H9 (cell line): ENCODE measurements around the gene CCDC102B. TPM values are rescaled to one million over a fixed set of nuclear protein-coding genes. Genes with fewer than 3 reads are reported as not detected.

Experiments
- DNase-seq: peaks from one replicate; pipeline ENCODE4 v3.0.0-alpha.2; 2017
- H2AFZ ChIP-seq: one replicate; pipeline ENCODE4 v1.6.1; 2013; ENCODE audit warnings: mild to moderate bottlenecking, low read length, control low read depth, moderate library complexity
- H2AK5ac ChIP-seq: 2 replicates; pipeline ENCODE4 v1.6.1; 2013; ENCODE audit warnings: low read length, control low read depth, mixed read lengths; ENCODE audit not compliant: insufficient read length
- H2BK120ac ChIP-seq: one replicate; pipeline ENCODE4 v1.6.1; 2013; ENCODE audit warnings: low read depth, mild to moderate bottlenecking, low read length, control low read depth, inconsistent platforms; ENCODE audit not compliant: poor library complexity, severe bottlenecking
- H2BK12ac ChIP-seq: 2 replicates; pipeline ENCODE4 v1.6.1; 2013; ENCODE audit warnings: low read length, control low read depth, mixed read lengths, low read depth; ENCODE audit not compliant: insufficient read length
- H2BK15ac ChIP-seq: 2 replicates; pipeline ENCODE4 v1.6.1; 2013; ENCODE audit warnings: low read depth, low read length, control low read depth
- H2BK20ac ChIP-seq: one replicate; pipeline ENCODE4 v1.6.1; 2013; ENCODE audit warnings: low read depth, mild to moderate bottlenecking, low read length, control low read depth, inconsistent platforms; ENCODE audit not compliant: poor library complexity, severe bottlenecking
- H2BK5ac ChIP-seq: 2 replicates; pipeline ENCODE4 v1.6.1; 2013; ENCODE audit warnings: low read length, control low read depth, mixed read lengths; ENCODE audit not compliant: insufficient read length
- H3K14ac ChIP-seq: 2 replicates; pipeline ENCODE4 v1.6.1; 2013; ENCODE audit warnings: low read length, control low read depth; ENCODE audit not compliant: insufficient read depth
- H3K18ac ChIP-seq: 2 replicates; pipeline ENCODE4 v1.6.1; 2013; ENCODE audit warnings: low read depth, mild to moderate bottlenecking, mixed read lengths, low read length, control low read depth; ENCODE audit not compliant: insufficient read length
- H3K23ac ChIP-seq: 2 replicates; pipeline ENCODE4 v1.6.1; 2013; ENCODE audit warnings: low read length, control low read depth, mixed read lengths, low read depth; ENCODE audit not compliant: insufficient read length
- H3K23me2 ChIP-seq: 2 replicates; pipeline ENCODE4 v1.6.1; 2013; ENCODE audit warnings: low read depth, mild to moderate bottlenecking, mixed read lengths, low read length, control low read depth; ENCODE audit not compliant: insufficient read length, poor library complexity, severe bottlenecking
- H3K27ac ChIP-seq: 2 replicates; pipeline ENCODE4 v1.5.1; 2013; ENCODE audit warnings: low read length, control low read depth, mixed read lengths, low read depth; ENCODE audit not compliant: insufficient read length
- H3K27me3 ChIP-seq: 2 replicates; pipeline ENCODE4 v1.6.1; 2013; ENCODE audit warnings: low read length, control low read depth, inconsistent platforms; ENCODE audit not compliant: insufficient read depth
- H3K4ac ChIP-seq: 2 replicates; pipeline ENCODE4 v1.6.1; 2013; ENCODE audit warnings: low read depth, mild to moderate bottlenecking, control low read depth, inconsistent platforms, low read length, moderate library complexity
- H3K4me1 ChIP-seq: 2 replicates; pipeline ENCODE4 v1.6.1; 2013; ENCODE audit warnings: low read length, control low read depth, inconsistent platforms; ENCODE audit not compliant: insufficient read depth
- H3K4me2 ChIP-seq: 2 replicates; pipeline ENCODE4 v1.6.1; 2013; ENCODE audit warnings: low read length, control low read depth, mixed read lengths; ENCODE audit not compliant: insufficient read length, insufficient read depth
- H3K56ac ChIP-seq: 2 replicates; pipeline ENCODE4 v1.6.1; 2013; ENCODE audit warnings: low read depth, mild to moderate bottlenecking, mixed read lengths, low read length, control low read depth; ENCODE audit not compliant: insufficient read length
- H3K79me1 ChIP-seq: 2 replicates; pipeline ENCODE4 v1.6.1; 2013; ENCODE audit warnings: low read depth, mild to moderate bottlenecking, moderate library complexity, low read length, control low read depth, inconsistent platforms; ENCODE audit not compliant: insufficient read depth, poor library complexity, severe bottlenecking
- H3K79me2 ChIP-seq: 2 replicates; pipeline ENCODE4 v1.6.1; 2013; ENCODE audit warnings: low read length, control low read depth, inconsistent platforms; ENCODE audit not compliant: insufficient read depth
- H3K9ac ChIP-seq: 2 replicates; pipeline ENCODE4 v1.6.1; 2013; ENCODE audit warnings: low read length, control low read depth, mixed read lengths; ENCODE audit not compliant: insufficient read length; ENCODE audit errors: extremely low read depth
- H3K9me3 ChIP-seq: one replicate; pipeline ENCODE4 v1.6.1; 2013; ENCODE audit warnings: low read depth, low read length, inconsistent platforms; ENCODE audit not compliant: control insufficient read depth
- H3T11ph ChIP-seq: one replicate; pipeline ENCODE4 v1.6.1; 2013; ENCODE audit warnings: mild to moderate bottlenecking, low read length, control low read depth, inconsistent platforms
- H4K20me1 ChIP-seq: one replicate; pipeline ENCODE4 v1.6.1; 2013; ENCODE audit not compliant: control insufficient read depth, insufficient read length, insufficient read depth
- H4K5ac ChIP-seq: 2 replicates; pipeline ENCODE4 v1.6.1; 2013; ENCODE audit warnings: low read depth, mild to moderate bottlenecking, mixed read lengths, low read length, control low read depth; ENCODE audit not compliant: insufficient read length
- H4K8ac ChIP-seq: replicated peaks from 2 replicates; pipeline ENCODE4 v1.6.1; 2013; ENCODE audit warnings: low read length, control low read depth, mixed read lengths, low read depth; ENCODE audit not compliant: insufficient read length
- H4K91ac ChIP-seq: 2 replicates; pipeline ENCODE4 v1.6.1; 2013; ENCODE audit warnings: low read depth, mild to moderate bottlenecking, moderate library complexity, mixed read lengths, low read length, control low read depth; ENCODE audit not compliant: insufficient read length
- H3K27ac Mint-ChIP-seq, 3 experiments: 2 replicates in 2 of 3; 3 replicates in 1 of 3; pipeline ENCODE4 v1.8.0; 2020 to 2021; ENCODE audit warnings: mixed read lengths in 3 of 3, mild to moderate bottlenecking in 1 of 3, moderate library complexity in 1 of 3
- H3K27me3 Mint-ChIP-seq: 2 replicates; pipeline ENCODE4 v1.8.0; 2021; ENCODE audit warnings: low read depth, mild to moderate bottlenecking, moderate library complexity, mixed read lengths
- H3K36me3 Mint-ChIP-seq, 3 experiments: 2 replicates in 2 of 3; 3 replicates in 1 of 3; pipeline ENCODE4 v1.8.0; 2020 to 2021; ENCODE audit warnings: low read depth in 3 of 3, mixed read lengths in 3 of 3; ENCODE audit not compliant: insufficient read depth in 1 of 3
- H3K4me1 Mint-ChIP-seq, 2 experiments: 2 replicates each; pipeline ENCODE4 v1.8.0; 2020; ENCODE audit warnings: mixed read lengths in 2 of 2
- H3K4me3 Mint-ChIP-seq, 2 experiments: 2 replicates in 1 of 2; 3 replicates in 1 of 2; pipeline ENCODE4 v1.8.0; 2020 to 2021; ENCODE audit warnings: mild to moderate bottlenecking in 2 of 2, mixed read lengths in 2 of 2, moderate library complexity in 1 of 2
- H3K9me3 Mint-ChIP-seq, 2 experiments: 2 replicates in 1 of 2; 3 replicates in 1 of 2; pipeline ENCODE4 v1.8.0; 2020; ENCODE audit warnings: mild to moderate bottlenecking in 2 of 2, mixed read lengths in 2 of 2, moderate library complexity in 1 of 2
- WGBS: extraction: QIAGEN DNeasy Blood & Tissue Kit; methylation state at CpG from one replicate; pipeline ENCODE4 v1.1.7; 2013; ENCODE audit warnings: missing lambda C conversion rate, low lambda C conversion rate, mixed read lengths; ENCODE audit not compliant: insufficient read length; ENCODE audit errors: extremely low coverage; 5-methylcytosine and 5-hydroxymethylcytosine counted together
- total RNA-seq: library from RNA; stranded (reverse); gene quantifications from 2 replicates; pipeline ENCODE4 v1.2.1, GENCODE V29; 2021
- TF ChIP-seq, protein P1 (sequence below): fragments of 200-600 bp; sonication (generic); conservative IDR thresholded peaks from 3 replicates; pipeline ENCODE4 v1.8.0; 2021; ENCODE audit warnings: antibody characterized with exemption, mild to moderate bottlenecking

Gene CCDC102B
- total RNA-seq, 1 experiment from 2014 or later, result 1.2 TPM

DNA sequence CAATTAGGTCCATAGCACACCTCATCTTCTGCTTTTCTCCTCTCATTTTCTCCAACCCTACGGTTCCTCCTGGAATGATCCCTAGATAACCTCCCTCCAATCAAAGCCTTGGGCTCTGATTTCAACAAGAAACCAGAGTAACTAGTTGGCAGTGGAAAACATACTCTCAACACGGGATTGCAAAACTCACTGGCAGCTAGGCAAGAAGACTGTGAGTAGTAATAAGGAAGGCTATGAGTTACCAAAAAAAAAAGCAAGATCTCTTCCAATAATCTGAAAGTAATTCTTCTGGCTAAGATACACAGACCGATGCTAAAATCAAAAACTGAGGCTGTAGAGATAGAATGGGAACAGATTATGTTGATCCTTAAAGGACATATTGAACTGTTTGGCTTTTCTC, 28.4 kb upstream of the CCDC102B start:
- Histone ChIP-seq H2AK5ac (no peak overlapping the region), H2BK120ac (no peak overlapping the region), H3K79me1 (no peaks in the 10 kb centered on the region), H3K9me3 (no peaks in the 10 kb centered on the region), H4K91ac (no peak overlapping the region), H3K9ac (no peak overlapping the region), H3K23ac (no peak overlapping the region), H2AFZ (no peak overlapping the region), H2BK5ac (no peak overlapping the region), H2BK20ac (no peak overlapping the region), H3K79me2 (no peaks in the 10 kb centered on the region), H3K4ac (no peak overlapping the region), H3K56ac (no peak overlapping the region), H3K27ac (no peak overlapping the region), H3K4me2 (no peak overlapping the region), H3K23me2 (no peaks in the 10 kb centered on the region), H3K27me3 (no peaks in the 10 kb centered on the region; the same call in 1 of the 2 replicates), H3K18ac (no peak overlapping the region), H4K5ac (no peak overlapping the region), H4K8ac (no peak overlapping the region), H3T11ph (no peak overlapping the region), H2BK12ac (no peak overlapping the region), H2BK15ac (no peak overlapping the region), H3K14ac (no peak overlapping the region), H4K20me1 (no peaks in the 10 kb centered on the region), H3K4me1 (no peaks in the 10 kb centered on the region)
- Mint-ChIP-seq H3K27me3 (no peaks in the 10 kb centered on the region), H3K27ac (no peak overlapping the region), H3K9me3 (peaks cover 3 to 8% of the 10 kb centered on the region in 2 experiments; a peak in 2 of 5 replicates), H3K4me3 (no peak overlapping the region), H3K36me3 (peaks cover 0 to 7% (median 0%) of the 10 kb centered on the region in 3 experiments; a peak in 1 of 7 replicates), H3K4me1 (no peaks in the 10 kb centered on the region)
- no CpG with 5 or more reads among the region's 3 CpGs for WGBS
- DNase-seq, result no peak
- TF ChIP-seq, protein P1, sequence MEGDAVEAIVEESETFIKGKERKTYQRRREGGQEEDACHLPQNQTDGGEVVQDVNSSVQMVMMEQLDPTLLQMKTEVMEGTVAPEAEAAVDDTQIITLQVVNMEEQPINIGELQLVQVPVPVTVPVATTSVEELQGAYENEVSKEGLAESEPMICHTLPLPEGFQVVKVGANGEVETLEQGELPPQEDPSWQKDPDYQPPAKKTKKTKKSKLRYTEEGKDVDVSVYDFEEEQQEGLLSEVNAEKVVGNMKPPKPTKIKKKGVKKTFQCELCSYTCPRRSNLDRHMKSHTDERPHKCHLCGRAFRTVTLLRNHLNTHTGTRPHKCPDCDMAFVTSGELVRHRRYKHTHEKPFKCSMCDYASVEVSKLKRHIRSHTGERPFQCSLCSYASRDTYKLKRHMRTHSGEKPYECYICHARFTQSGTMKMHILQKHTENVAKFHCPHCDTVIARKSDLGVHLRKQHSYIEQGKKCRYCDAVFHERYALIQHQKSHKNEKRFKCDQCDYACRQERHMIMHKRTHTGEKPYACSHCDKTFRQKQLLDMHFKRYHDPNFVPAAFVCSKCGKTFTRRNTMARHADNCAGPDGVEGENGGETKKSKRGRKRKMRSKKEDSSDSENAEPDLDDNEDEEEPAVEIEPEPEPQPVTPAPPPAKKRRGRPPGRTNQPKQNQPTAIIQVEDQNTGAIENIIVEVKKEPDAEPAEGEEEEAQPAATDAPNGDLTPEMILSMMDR, result no peak
